HG03460 (cell line): ENCODE data around the gene GPHB5.
"Not testable (repeated sequence)": the region's sequence is repeated elsewhere in the genome, so short reads cannot be mapped to it uniquely, and the experiment has no call there.

Experiments used
- ATAC-seq: cut with Tn5 transposase; IDR thresholded peaks from one replicate; pipeline ENCODE4 v1.9.1; 2021; ENCODE audit not compliant: unreplicated experiment

The GPHB5 gene

GRCh38 chr14:63318835-63319234 is at the start of gene GPHB5:
GPHB5 (minus strand) TSS chr14:63318935; CDS start chr14:63317849, 1,086 bp downstream.
- no peak for ATAC-seq

GRCh38 chr14:63367742-63368364 is 49.1 kb upstream of the GPHB5 start:
- ATAC-seq: no peak

GRCh38 chr14:63362389-63362819 is 43.7 kb upstream of the GPHB5 start:
- ATAC-seq: no peak

- ATAC-seq: no peak
Observed at GRCh38 chr14:63361790-63362189, 43.1 kb upstream of the GPHB5 start.

- no peak for ATAC-seq
Observed at GRCh38 chr14:63357841-63358240, 39.1 kb upstream of the GPHB5 start.

- ATAC-seq: no peak
Observed at GRCh38 chr14:63345826-63346225, 27.1 kb upstream of the GPHB5 start.

GRCh38 chr14:63344336-63344735 is 25.6 kb upstream of the GPHB5 start:
- ATAC-seq: no peak

GRCh38 chr14:63343878-63344277 is 25.1 kb upstream of the GPHB5 start:
- no peak for ATAC-seq

GRCh38 chr14:63342371-63342770 is 23.6 kb upstream of the GPHB5 start:
- no peak for ATAC-seq

- no peak for ATAC-seq
Observed at GRCh38 chr14:63328787-63329737, 10.3 kb upstream of the GPHB5 start.

- ATAC-seq: no peak
Observed at GRCh38 chr14:63326840-63327239, 8.1 kb upstream of the GPHB5 start.

GRCh38 chr14:63322897-63323573 is 4.3 kb upstream of the GPHB5 start:
- ATAC-seq: no peak

- ATAC-seq: no peak
Observed at GRCh38 chr14:63322472-63322871, 3.7 kb upstream of the GPHB5 start.

GRCh38 chr14:63308723-63309317 is 9.9 kb downstream of the GPHB5 start:
- ATAC-seq: no peak

GRCh38 chr14:63304429-63304828 is 14.3 kb downstream of the GPHB5 start:
- not testable (repeated sequence) for ATAC-seq

GRCh38 chr14:63301891-63302534 is 16.7 kb downstream of the GPHB5 start:
- ATAC-seq: no peak

- no peak for ATAC-seq
Observed at GRCh38 chr14:63300854-63301253, 17.9 kb downstream of the GPHB5 start.

GRCh38 chr14:63299351-63300110 is 19.2 kb downstream of the GPHB5 start:
- no peak for ATAC-seq

GRCh38 chr14:63297372-63298063 is 21.2 kb downstream of the GPHB5 start:
- ATAC-seq: no peak
